GM10248 (cell line): Measurements from ENCODE around the gene ZNF385B.
"Not testable (repeated sequence)": the region's sequence is repeated elsewhere in the genome, so short reads cannot be mapped to it uniquely, and the experiment has no call there.

Experiments used
- CTCF ChIA-PET: fragments of 300-600 bp; sonication (Branson Sonifier 250); formaldehyde crosslinking; extraction: SDS; loops from one replicate; lab custom pipeline; 2021; ENCODE audit warnings: antibody characterized with exemption; lab: Yijun Ruan, JAX
- POLR2A ChIA-PET: fragments of 350-650 bp; sonication (Branson Sonifier 250); formaldehyde crosslinking; extraction: SDS; loops from one replicate; lab custom pipeline; 2020; ENCODE audit warnings: antibody characterized with exemption; lab: Yijun Ruan, JAX
- DNase-seq: peaks from one replicate; pipeline ENCODE4 v3.0.0; 2012; ENCODE audit errors: extremely low spot score
- TF ChIP-seq, protein P1 (sequence below): IDR thresholded peaks from 2 replicates; pipeline ENCODE4 v1.5.1; 2012; ENCODE audit warnings: mild to moderate bottlenecking, low read depth; ENCODE audit errors: extremely low read depth, missing control alignments, control extremely low read depth

Gene ZNF385B

DNA sequence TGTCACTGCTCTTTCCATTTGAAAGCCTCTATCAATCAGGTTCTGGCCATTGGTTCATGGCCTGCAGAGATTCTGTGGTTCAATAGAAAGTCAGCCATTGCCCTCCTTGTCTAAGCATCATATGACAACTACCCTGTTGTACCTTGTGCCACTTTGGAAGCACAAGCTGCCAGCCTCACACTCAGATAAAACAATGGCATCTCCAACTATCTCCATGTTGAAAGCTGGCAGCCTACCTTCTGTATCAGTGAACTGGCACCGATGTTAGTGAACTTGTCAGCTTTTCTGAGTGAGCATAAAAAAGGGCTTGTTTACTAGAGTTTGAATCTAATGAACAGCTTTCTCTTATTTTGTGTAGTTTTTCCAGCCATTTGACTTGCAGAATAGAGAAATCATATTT is 393.5 kb downstream of the ZNF385B start:
- ChIA-PET CTCF (interaction anchor here (1.5 kb wide), 1 partner anchor 14 kb away, joined by 4 read pairs; no protein-coding TSS in a partner anchor), POLR2A (no interaction called here)
- TF ChIP-seq, protein P1, sequence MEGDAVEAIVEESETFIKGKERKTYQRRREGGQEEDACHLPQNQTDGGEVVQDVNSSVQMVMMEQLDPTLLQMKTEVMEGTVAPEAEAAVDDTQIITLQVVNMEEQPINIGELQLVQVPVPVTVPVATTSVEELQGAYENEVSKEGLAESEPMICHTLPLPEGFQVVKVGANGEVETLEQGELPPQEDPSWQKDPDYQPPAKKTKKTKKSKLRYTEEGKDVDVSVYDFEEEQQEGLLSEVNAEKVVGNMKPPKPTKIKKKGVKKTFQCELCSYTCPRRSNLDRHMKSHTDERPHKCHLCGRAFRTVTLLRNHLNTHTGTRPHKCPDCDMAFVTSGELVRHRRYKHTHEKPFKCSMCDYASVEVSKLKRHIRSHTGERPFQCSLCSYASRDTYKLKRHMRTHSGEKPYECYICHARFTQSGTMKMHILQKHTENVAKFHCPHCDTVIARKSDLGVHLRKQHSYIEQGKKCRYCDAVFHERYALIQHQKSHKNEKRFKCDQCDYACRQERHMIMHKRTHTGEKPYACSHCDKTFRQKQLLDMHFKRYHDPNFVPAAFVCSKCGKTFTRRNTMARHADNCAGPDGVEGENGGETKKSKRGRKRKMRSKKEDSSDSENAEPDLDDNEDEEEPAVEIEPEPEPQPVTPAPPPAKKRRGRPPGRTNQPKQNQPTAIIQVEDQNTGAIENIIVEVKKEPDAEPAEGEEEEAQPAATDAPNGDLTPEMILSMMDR = no peak
- DNase-seq = no peak

DNA sequence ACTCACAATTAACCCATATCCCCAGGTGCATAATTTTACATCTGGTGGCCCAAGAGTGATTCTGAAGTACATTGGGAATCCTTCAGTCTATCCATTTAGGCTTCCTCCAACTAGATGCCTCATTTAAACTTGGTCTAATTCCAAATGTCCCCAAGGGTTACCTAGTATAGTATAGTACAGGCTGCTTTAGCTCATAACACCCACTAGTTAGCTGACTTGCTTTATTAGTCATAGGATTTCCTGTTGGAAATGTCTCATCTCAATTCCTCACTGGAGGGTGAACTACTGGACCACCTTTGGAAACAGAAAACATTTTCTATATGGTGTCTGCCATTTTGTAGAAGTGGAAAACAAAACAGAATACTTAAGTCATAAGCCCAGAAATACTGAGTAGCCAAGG is 394.3 kb downstream of the ZNF385B start:
- ChIA-PET POLR2A (no interaction called here), CTCF (interaction anchor here (1.5 to 1.6 kb wide), 2 partner anchors 13 to 56 kb away, joined by 4 read pairs; no protein-coding TSS in a partner anchor)
- TF ChIP-seq, protein P1 = no peak
- no peak for DNase-seq

DNA sequence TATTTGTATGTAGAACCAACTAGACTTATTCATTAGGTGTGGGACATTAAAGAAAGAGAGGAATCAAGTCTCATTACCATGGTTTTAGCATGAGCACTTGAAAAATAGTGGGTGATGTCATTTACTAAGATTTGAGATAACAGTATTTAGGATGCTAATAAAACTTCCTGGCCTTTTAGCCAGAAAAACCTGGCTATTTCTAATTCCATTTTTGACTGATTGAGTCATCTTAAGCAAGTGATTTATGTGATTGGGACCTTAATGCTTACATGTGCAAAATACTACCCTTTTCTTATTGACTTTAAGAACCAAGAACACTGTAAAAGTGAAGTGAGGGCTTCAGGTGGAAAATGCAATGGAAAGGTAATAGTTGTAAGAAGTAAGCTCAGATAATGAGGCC is 400.0 kb downstream of the ZNF385B start:
- TF ChIP-seq, protein P1 = no peak
- ChIA-PET CTCF (interaction anchor here (1.7 kb wide), 1 partner anchor 20 kb away, joined by 3 read pairs; no protein-coding TSS in a partner anchor), POLR2A (no interaction called here)
- DNase-seq = no peak

DNA sequence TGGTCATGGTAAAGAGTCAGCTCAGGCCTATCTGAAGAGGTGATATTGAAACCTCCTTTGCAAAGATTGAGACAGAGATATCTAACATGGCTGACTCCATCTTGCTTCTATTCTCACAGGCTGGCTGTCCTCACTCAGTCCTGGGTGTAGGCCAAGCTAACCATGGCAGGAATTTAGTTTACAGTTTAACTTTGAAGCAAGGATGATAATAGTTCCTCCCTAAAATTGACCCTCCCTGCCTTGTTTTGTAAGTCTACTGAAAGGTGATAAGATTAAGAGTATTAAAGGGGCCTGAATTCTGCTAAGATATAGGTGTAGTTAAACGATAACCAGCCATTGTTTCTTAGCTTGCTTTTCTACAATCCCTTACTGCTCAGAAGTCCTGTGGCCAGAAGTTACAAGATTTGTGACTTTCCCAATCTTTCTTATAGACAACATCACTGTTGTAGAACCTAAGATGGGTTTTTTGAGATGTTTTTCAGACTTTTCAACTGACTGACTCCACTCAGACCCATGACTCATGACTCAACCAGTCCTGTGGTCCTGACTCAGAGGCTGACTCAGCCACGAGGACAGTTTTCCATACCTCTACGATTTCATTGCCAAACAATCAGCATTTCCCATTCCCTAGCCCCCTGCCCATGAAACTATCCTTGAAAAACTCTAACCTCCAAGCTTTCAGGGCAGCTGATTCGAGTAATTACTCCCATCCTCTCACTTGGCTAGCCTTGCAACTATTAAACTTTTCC is 401.1 kb downstream of the ZNF385B start:
- ChIA-PET POLR2A (no interaction called here), CTCF (no interaction called here)
- TF ChIP-seq, protein P1 = no peak
- DNase-seq = no peak

DNA sequence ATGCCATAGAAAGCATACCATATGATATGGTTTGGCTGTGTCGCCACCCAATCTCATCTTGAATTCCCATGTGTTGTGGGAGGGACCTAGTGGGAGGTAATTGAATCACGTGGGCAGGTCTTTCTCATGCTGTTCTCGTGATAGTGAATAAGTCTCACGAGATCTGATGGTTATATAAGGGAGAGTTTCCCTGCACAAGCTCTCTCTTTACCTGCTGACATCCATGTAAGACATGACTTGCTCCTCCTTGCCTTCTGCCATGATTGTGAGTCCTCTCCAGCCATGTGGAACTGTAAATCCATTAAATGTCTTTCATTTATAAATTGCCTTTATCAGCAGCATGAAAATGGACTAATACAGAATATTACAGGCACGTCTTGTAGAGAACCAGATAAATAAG is 403.3 kb downstream of the ZNF385B start:
- POLR2A ChIA-PET, CTCF ChIA-PET, DNase-seq: not testable (repeated sequence)

DNA sequence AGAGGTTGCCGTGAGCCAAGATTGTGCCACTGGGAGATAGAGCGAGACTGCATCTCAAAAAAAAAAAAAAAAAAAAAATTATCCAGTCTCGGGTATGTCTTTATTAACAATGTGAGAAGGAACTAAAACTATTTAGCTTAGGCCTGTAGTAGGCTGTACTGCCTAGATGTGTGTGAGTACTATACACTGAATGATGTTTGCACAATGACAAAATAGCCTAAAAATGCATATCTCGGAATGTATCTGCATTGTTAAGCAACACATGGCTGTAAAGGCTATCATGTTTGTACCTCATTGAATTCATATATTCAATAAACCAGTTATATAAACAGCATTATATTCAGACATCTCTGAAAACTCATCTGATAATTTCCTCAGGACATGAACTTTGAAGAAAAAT is 405.6 kb downstream of the ZNF385B start:
- CTCF ChIA-PET = no interaction called here
- DNase-seq = no peak
- POLR2A ChIA-PET = no interaction called here

DNA sequence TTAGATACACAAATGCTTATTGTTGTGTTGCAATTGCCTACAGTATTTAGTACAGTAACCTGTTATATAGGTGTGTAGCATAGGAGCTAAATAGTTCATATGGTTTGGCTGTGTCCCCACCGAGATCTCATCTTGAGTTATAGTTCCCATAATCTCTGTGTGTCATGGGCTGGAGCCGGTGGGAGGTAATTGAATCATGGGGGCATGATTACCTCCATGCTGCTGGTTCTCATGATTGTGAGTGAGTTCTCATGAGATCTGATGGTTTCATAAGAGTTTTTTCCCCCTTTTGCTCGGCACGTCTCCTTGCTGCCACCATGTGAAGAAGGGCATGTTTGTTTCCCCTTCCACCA is 406.3 kb downstream of the ZNF385B start:
- CTCF ChIA-PET = interaction anchor here (1.1 to 1.9 kb wide), 3 partner anchors 11 to 33 kb away, joined by 3 to 4 read pairs (median 4); no protein-coding TSS in a partner anchor
- POLR2A ChIA-PET = no interaction called here
- TF ChIP-seq, protein P1 = no peak

More for the DNA sequence above, 405.6 kb downstream of the ZNF385B start:
- TF ChIP-seq, protein P1 = no peak

More for the DNA sequence above, 406.3 kb downstream of the ZNF385B start:
- no peak for DNase-seq
